NCI-H748 treated with DMSO at 0.1 percent for 48 hours (cell line): Measurements from ENCODE around the gene FRRS1.

ENCODE experiments used
- DNase-seq: peaks from one replicate; lab custom pipeline; 2025; lab: John Stamatoyannopoulos, UW

The FRRS1 gene

GRCh38 chr1:99728494-99729235, 37.8 kb downstream of the FRRS1 start:
- no peak for DNase-seq

- DNase-seq, result no peak
These were observed 38.8 kb downstream of the FRRS1 start for GRCh38 chr1:99727575-99728185.

- DNase-seq, result no peak
These were observed 39.6 kb downstream of the FRRS1 start for GRCh38 chr1:99726818-99727217.

GRCh38 chr1:99726407-99726806, 40.0 kb downstream of the FRRS1 start:
- DNase-seq, result no peak

- no peak for DNase-seq
These were observed 40.4 kb downstream of the FRRS1 start for GRCh38 chr1:99725996-99726395.

GRCh38 chr1:99723251-99723650, 43.2 kb downstream of the FRRS1 start:
- no peak for DNase-seq

- DNase-seq, result no peak
These were observed 49.4 kb downstream of the FRRS1 start for GRCh38 chr1:99717005-99717404.

GRCh38 chr1:99713006-99713405, 53.4 kb downstream of the FRRS1 start:
- DNase-seq, result no peak

GRCh38 chr1:99710994-99711393, 55.4 kb downstream of the FRRS1 start:
- DNase-seq, result no peak

- peak; percentile 44 for DNase-seq
These were observed 58.8 kb downstream of the FRRS1 start for GRCh38 chr1:99707535-99708142.

GRCh38 chr1:99705385-99705784, 61.0 kb downstream of the FRRS1 start:
- DNase-seq, result no peak

- peak; percentile 35 for DNase-seq
These were observed 62.0 kb downstream of the FRRS1 start for GRCh38 chr1:99704356-99704816.

GRCh38 chr1:99702221-99702620, 64.2 kb downstream of the FRRS1 start:
- no peak for DNase-seq

GRCh38 chr1:99700020-99700419, 66.4 kb downstream of the FRRS1 start:
- DNase-seq, result no peak

- DNase-seq, result no peak
These were observed 68.9 kb downstream of the FRRS1 start for GRCh38 chr1:99697580-99697979.

- DNase-seq, result no peak
These were observed 69.8 kb downstream of the FRRS1 start for GRCh38 chr1:99696616-99697015.

GRCh38 chr1:99691175-99691574, 75.3 kb downstream of the FRRS1 start:
- DNase-seq, result no peak

- DNase-seq, result peak; percentile 6
These were observed 80.8 kb downstream of the FRRS1 start for GRCh38 chr1:99685516-99686180.

GRCh38 chr1:99682291-99682751, 84.1 kb downstream of the FRRS1 start:
- DNase-seq, result no peak

- no peak for DNase-seq
These were observed 84.9 kb downstream of the FRRS1 start for GRCh38 chr1:99681583-99681982.

- no peak for DNase-seq
These were observed 86.2 kb downstream of the FRRS1 start for GRCh38 chr1:99680270-99680669.

GRCh38 chr1:99677416-99677815, 89.0 kb downstream of the FRRS1 start:
- DNase-seq, result no peak

GRCh38 chr1:99676876-99677275, 89.6 kb downstream of the FRRS1 start:
- no peak for DNase-seq
